Diencephalon (tissue), 1 donor: ENCODE results near the gene CRYBB1. TPM values are rescaled to one million over a fixed set of nuclear protein-coding genes. Genes with fewer than 3 reads are reported as not detected.

ENCODE experiments used
- small RNA-seq: library from RNA; depleted of rRNA; stranded (forward); fragments of <200 nt; gene quantifications from one replicate; pipeline ENCODE3, GENCODE V24; 2014
- total RNA-seq: library from RNA; depleted of rRNA; stranded (reverse); fragments of >200 nt; gene quantifications from one replicate; pipeline ENCODE4 v1.2.3, GENCODE V29; 2014

The CRYBB1 gene
- 2.1 TPM for total RNA-seq

DNA sequence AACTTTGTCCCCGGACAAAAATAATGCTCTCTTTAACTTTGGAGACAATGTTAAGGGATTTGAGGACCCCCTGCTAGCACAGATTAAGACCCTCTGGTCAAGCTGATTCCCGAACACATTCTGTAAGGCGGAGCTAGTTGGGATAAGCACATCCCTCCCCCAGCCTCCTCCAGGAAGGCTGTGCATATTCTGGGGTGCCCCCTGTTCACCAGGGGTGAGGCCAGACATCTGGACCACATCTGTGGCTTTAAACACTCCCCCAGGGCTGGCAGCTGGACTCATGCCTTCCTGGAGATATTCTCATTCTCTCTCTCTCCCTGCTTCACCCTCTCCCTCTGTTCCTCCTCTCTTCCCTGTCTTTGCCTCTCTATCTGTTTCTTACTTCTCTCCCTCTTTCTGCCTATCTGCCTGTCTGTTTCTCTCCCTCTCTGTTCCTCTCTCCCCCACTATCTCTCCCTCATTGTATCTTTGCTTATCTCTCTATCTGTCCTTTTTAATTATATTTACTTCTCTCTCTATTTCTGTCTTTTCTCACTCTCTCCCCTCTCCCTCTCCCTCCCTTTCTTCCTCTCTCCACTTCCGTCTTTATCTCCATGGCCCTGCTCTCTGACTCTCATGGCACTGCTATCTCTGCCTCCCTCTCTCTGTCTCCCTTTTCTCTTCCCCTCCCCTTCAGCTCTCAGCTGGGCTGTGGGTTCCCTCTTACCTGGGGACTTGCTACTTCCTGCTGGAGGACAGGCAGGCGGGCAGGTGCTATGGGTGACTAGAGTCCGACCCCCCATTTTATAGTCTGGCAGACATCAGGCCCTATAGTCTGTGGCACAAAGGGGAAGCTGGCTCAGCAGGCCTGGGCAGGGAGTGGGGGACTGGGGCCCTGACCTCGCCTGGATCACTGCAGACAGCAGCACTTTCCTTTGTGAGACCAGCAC is at the start of gene CRYBB1:
CRYBB1 (minus strand) TSS at position 757 of the 929 bp plus-strand sequence. CDS start 1,708 bp downstream, outside the sequence.

DNA sequence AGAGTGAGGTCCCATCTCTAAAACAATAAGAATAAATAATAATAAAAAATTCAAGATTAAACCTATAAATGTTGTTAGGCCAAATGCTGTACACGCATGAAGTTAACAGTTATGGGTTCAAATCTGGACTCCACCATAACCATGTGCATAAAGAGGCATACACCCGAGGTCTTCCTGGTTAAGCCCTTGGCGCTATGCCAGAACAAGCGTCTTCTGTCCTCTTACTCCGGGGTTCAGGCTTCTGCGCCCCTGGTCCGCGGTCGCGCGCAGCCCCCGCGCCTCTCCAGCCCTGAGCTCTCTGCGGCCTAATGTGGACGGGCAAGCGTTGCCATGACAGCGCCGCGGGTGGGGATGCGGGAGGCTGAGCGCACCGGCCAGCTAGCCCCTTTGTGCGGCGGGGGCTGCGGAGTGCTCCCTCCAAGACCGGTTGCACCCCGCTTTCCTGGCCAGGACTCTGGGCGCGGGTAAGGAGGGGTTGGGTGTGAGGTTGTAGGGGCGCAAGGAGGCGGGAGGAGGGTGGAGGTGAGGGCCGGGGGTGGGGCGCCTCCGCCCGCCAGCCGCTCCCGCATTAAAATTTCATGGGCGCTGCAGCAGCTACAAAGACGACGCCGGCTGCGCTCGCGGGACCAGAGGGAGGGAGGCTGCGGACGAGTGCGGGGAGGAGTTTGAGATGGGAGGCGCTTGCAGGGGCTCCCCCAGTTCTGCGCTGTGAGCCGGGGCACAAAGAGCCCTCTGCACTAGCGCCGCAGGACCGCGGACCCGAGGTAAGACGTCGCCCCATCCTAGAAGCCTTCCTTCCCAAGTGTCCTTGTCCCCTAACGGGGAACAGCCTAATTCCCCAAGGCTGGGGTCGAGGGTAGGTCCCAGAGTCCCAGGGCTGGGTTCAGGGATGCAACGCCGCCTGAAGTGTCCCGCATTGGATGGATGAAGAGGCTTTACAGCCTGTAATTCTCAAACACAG is 39.3 kb upstream of the CRYBB1 start, which contains the start of gene MIAT:
MIAT (plus strand) TSS at position 698 of the 961 bp plus-strand sequence.

DNA sequence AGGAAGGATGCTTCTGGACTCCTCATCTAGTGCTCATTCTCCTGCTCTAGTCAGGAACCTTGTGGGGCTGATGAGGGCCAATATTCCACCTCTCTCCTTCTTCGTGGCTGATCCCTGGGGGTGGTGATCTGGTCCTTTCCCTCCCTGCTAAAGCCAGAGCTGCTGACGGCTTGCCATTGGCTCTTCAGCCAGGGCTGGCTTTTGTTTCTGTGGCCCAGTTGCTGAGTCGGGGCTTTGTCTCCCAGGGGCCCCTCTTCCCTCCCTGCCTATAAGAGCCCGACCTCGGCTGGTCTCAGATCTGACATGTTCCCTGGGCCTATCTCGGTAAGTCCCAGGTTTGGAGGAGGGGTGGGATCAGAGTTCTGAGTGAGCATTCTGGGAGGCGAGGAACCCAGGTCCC is 3.8 kb upstream of the CRYBB1 start, which contains the start of gene CRYBA4:
CRYBA4 (plus strand) TSS at position 301 of the 400 bp plus-strand sequence. CDS start 634 bp downstream, outside the sequence.

DNA sequence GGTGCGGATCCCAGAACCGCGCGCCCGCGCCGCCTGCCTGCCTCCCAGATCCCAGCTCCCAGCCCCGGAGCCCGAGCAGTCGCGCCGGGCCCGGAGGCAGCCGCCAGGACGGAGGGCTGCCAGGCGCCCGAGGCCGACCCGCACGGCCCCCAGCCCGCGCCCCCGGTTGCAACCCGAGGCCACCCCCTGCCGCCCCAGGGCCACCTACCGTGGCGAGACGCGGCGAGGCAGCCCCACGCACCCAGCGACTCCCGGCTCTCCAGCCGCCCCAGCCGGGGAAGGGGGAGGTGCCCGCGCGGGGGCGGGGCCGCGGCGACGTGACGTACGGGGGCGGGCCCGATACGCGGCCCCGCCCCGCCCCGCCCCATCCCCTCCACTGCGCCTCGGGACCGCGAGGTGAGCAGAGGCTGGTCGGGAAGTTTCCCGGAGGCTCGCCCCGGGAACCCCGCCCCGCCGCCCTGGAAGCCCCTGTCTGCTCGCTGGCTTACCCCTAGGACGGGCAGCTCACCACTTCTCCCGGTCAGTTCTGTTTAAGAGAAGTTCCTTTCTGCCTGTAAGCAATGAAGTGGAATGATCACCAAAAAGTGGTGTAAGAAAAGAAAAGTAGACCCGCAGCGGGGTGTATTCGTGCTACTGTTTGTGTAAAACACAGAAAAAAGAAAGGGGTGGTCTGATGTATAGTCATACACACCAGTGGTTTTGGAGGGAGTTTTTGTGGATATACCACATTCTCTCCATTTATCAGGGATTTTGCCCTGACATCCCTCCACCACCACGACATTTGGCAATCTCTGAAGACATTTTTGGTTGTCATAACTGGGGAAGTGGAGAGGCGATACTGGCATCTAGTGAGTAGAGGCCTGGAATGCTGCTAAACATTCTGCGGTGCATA is 27.7 kb downstream of the CRYBB1 start, which contains the start of gene TPST2:
TPST2 (minus strand) TSS at position 288 of the 892 bp plus-strand sequence. CDS start 48,502 bp downstream, outside the sequence.

Small RNA genes within 50 kb of the gene (small RNA-seq; reads per million reads assigned to genes)
- gene MIR548J (0.13 reads per million), gene RF01874 (not detected)

Other genes starting within 250 kb of the CRYBB1 start
- gene ASPHD2, start 188.8 kb downstream of the CRYBB1 start, total RNA-seq: 15.5 TPM
- 34.4 TPM for gene HPS4, start 134.2 kb downstream of the CRYBB1 start, total RNA-seq
- gene SRRD, start 134.2 kb downstream of the CRYBB1 start, total RNA-seq: 17.1 TPM
- gene TFIP11, start 105.6 kb downstream of the CRYBB1 start, total RNA-seq: 36.4 TPM
- 10.4 TPM for gene TPST2, start 27.9 kb downstream of the CRYBB1 start, total RNA-seq
- not detected for gene CRYBA4, start 3.9 kb upstream of the CRYBB1 start, total RNA-seq
- gene MIAT, start 39.6 kb upstream of the CRYBB1 start, total RNA-seq: 125 TPM